HG02884 (cell line): Measurements from ENCODE around the gene LRRC37A.
"Not testable (repeated sequence)": the region's sequence is repeated elsewhere in the genome, so short reads cannot be mapped to it uniquely, and the experiment has no call there.

Experiments used
- ATAC-seq: cut with Tn5 transposase; IDR thresholded peaks from one replicate; pipeline ENCODE4 v1.9.1; 2021; ENCODE audit warnings: mild to moderate bottlenecking, moderate library complexity; ENCODE audit not compliant: unreplicated experiment

LRRC37A gene

GRCh38 chr17:46286764-46287221 is 8.1 kb upstream of the LRRC37A start:
- ATAC-seq = not testable (repeated sequence)

- not testable (repeated sequence) for ATAC-seq
These were observed 7.3 kb upstream of the LRRC37A start for GRCh38 chr17:46287587-46287986.

GRCh38 chr17:46290906-46291546 is 3.9 kb upstream of the LRRC37A start:
- peak; percentile 83 for ATAC-seq

DNA sequence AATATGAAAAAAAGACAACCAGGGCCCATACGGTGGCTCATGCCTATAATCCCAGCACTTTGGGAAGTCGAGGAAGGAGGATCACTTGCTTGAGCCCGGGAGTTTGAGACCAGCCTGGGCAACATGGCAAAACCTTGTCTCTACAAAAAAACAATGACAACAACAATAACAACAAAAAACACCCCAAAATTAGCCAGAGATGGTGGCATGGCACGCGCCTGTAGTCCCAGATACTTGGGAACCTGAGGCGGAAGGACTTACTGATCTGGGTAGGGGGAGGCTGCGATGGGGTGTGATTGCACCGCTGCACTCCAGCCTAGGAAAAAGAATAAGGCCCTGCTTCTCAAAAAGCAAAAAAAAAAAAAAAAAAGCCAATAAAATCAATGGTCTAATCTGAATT is 3.3 kb upstream of the LRRC37A start:
- ATAC-seq = not testable (repeated sequence)

GRCh38 chr17:46341220-46341619 is 46.3 kb downstream of the LRRC37A start:
- ATAC-seq = not testable (repeated sequence)

- ATAC-seq = not testable (repeated sequence)
These were observed 47.2 kb downstream of the LRRC37A start for GRCh38 chr17:46342131-46342530.

DNA sequence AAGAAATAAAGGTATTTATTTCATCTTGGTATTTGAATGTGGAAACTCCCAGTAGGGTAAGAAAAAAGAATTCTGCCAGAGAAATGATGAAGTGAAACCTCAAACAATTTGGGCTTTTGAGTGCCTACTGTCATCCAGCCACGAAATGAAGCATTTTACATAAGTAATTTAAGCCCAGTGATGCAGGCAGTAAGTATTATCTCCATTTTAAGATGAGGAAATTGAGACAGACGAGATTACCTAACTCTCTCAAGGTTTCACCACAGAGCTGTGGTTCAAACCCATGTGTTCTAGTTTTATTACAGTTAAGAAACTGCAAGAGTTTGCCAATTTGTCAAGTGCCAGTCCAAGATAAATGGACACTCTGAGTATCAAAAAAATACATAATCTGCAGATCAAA is 53.4 kb downstream of the LRRC37A start:
- ATAC-seq = not testable (repeated sequence)

GRCh38 chr17:46349060-46349459 is 54.1 kb downstream of the LRRC37A start:
- not testable (repeated sequence) for ATAC-seq

- ATAC-seq = not testable (repeated sequence)
These were observed 58.9 kb downstream of the LRRC37A start for GRCh38 chr17:46353856-46354255.

- peak; percentile 28 for ATAC-seq
These were observed 66.3 kb downstream of the LRRC37A start for GRCh38 chr17:46361145-46361735.

- peak; percentile 94 for ATAC-seq
These were observed 66.8 kb downstream of the LRRC37A start, which contains the start of gene ARL17B for GRCh38 chr17:46361755-46362154. ARL17B (minus strand) TSS chr17:46361766; CDS start chr17:46358397, 3,369 bp downstream.

DNA sequence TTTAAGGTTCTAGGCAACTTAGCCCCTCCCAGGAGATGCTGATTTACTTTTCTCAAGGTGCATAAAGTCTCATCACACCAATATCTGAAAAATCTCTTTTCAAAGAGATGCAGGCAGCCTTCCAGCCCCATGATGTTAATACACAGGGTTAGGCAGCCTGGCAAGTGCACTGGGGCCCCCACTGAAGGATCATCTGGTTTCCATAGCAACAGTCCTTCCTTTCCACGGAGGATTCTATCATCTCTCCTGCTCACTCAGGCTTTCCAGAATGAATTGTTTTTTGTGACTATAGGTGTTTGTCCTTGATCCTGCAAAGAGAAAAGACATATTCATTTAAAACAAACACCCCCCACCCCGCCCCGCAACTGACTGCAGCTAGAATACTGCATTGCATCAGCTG is 72.6 kb downstream of the LRRC37A start:
- not testable (repeated sequence) for ATAC-seq

DNA sequence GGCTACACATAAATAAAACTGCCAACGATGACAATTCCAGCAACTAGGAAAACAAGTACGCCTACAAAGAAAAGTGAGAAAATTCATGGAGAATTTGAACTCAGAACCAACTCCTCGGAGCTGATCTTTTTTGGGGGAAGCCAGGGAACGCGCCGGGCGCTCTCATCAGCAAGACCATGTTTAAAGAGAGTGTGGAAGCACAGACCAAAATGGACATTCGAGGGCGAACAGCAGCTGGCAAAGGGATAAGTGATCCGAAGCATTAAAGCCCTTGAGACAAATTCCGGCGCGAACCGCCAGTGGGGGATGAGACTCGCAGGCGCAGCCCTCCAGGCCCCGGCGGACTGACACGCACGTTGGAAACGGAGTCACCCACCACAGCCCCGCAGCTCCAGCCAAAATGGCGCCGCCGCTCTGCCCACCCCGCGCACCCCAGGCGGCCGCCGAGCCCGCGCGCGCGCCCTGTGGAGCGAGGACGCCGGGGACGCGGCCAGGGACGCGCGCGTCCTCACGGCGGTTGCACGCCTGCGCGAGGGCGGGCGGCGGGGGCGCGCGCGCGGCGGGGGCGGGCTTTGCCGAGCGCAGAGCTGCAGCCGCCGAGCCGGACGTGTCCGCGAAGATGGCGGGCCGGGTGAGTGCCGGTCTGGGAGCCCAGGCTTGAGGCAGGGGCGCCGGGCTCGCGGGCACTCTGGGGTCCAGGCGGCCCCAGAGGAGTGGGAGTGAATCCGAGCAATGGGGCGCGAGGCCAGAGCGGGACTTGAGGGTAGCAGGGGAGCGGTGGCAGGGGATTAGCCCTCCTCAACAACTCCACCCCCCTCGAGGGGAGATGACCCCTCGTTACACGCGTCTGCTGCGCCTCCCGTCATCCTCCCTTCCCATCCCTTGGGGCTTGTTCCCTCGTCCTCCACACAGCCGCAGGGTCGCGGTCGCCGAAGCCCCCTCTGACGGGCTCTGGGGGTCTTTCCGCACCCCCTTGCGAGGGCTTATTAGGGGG is 77.6 kb downstream of the LRRC37A start:
- ATAC-seq = peak; percentile 59

GRCh38 chr17:46373418-46373817 is 78.5 kb downstream of the LRRC37A start:
- ATAC-seq = not testable (repeated sequence)

- not testable (repeated sequence) for ATAC-seq
These were observed 88.2 kb downstream of the LRRC37A start for GRCh38 chr17:46383118-46383517.

DNA sequence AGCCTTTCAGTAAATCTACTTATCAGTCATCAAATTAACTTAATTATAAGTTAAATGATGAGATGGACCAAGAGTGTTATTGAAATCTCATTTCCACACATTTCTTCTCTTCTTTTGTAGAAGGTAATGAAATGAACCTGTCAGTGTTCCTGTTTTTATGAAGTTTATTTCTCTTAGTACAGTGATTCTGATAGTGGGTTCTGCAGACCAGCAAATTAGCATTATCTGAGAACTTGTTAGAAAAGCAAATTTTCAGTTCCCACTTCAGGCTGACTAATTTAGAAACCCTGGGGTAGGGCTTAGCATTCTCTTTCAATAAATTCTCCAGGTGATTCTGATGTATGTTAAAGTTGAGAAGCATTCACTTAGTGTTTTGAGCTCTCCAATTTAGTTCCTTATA is 90.6 kb downstream of the LRRC37A start:
- not testable (repeated sequence) for ATAC-seq
